ENCODE data around the gene FBXO24.

The FBXO24 gene

GRCh38 chr7:100598425-100598824, 12.3 kb downstream of the FBXO24 start:
- H3K27me3 ChIP-seq (ENCODE audit: insufficient read depth, low read length), result no peaks in the 10 kb centered on the region
- H3K4me1 ChIP-seq (ENCODE audit: control insufficient read depth, insufficient read depth, low read length, unreplicated experiment), result no peaks in the 10 kb centered on the region
- no peak overlapping the region for H3K27ac ChIP-seq (ENCODE audit: low read depth, low read length)
- no peak overlapping the region for H2AFZ ChIP-seq (ENCODE audit: low read length, unreplicated experiment)
- H3K4me3 ChIP-seq (ENCODE audit: low read depth, low read length), result no peak overlapping the region
- H3K79me2 ChIP-seq (ENCODE audit: control insufficient read depth, insufficient read depth, low read length, unreplicated experiment), result peaks cover 10% of the 10 kb centered on the region
- no peaks in the 10 kb centered on the region for H3K36me3 ChIP-seq (ENCODE audit: insufficient read depth, low read length)

GRCh38 chr7:100599911-100600729, 14.0 kb downstream of the FBXO24 start:
- Histone ChIP-seq H3K4me3 (ENCODE audit: low read depth, low read length) (no peak overlapping the region), H2AFZ (ENCODE audit: low read length, unreplicated experiment) (no peak overlapping the region), H3K36me3 (ENCODE audit: insufficient read depth, low read length) (no peaks in the 10 kb centered on the region), H3K27ac (ENCODE audit: low read depth, low read length) (no peak overlapping the region), H3K79me2 (ENCODE audit: control insufficient read depth, insufficient read depth, low read length, unreplicated experiment) (peaks cover 15% of the 10 kb centered on the region), H3K27me3 (ENCODE audit: insufficient read depth, low read length) (no peaks in the 10 kb centered on the region), H3K4me1 (ENCODE audit: control insufficient read depth, insufficient read depth, low read length, unreplicated experiment) (no peaks in the 10 kb centered on the region)

GRCh38 chr7:100600730-100601038, 14.6 kb downstream of the FBXO24 start:
- no peak overlapping the region for H3K27ac ChIP-seq (ENCODE audit: low read depth, low read length)
- no peak overlapping the region for H3K4me3 ChIP-seq (ENCODE audit: low read depth, low read length)
- no peaks in the 10 kb centered on the region; the same call in 1 of the 2 replicates for H3K36me3 ChIP-seq (ENCODE audit: insufficient read depth, low read length)
- H3K4me1 ChIP-seq (ENCODE audit: control insufficient read depth, insufficient read depth, low read length, unreplicated experiment), result no peaks in the 10 kb centered on the region
- no peak overlapping the region for H2AFZ ChIP-seq (ENCODE audit: low read length, unreplicated experiment)
- H3K27me3 ChIP-seq (ENCODE audit: insufficient read depth, low read length), result no peaks in the 10 kb centered on the region
- H3K79me2 ChIP-seq (ENCODE audit: control insufficient read depth, insufficient read depth, low read length, unreplicated experiment), result peaks cover 15% of the 10 kb centered on the region

- H3K36me3 ChIP-seq (ENCODE audit: insufficient read depth, low read length), result peaks cover 3% of the 10 kb centered on the region
- H3K79me2 ChIP-seq (ENCODE audit: control insufficient read depth, insufficient read depth, low read length, unreplicated experiment), result peaks cover 15% of the 10 kb centered on the region
- H3K4me1 ChIP-seq (ENCODE audit: control insufficient read depth, insufficient read depth, low read length, unreplicated experiment), result peaks cover 8% of the 10 kb centered on the region
- H2AFZ ChIP-seq (ENCODE audit: low read length, unreplicated experiment), result no peak overlapping the region
- H3K27me3 ChIP-seq (ENCODE audit: insufficient read depth, low read length), result no peaks in the 10 kb centered on the region
- peak overlapping the region; percentile 93 for H3K4me3 ChIP-seq (ENCODE audit: low read depth, low read length)
- H3K27ac ChIP-seq (ENCODE audit: low read depth, low read length), result peak overlapping the region; percentile 46
Measured at GRCh38 chr7:100602889-100603725, 17.0 kb downstream of the FBXO24 start.

- H2AFZ ChIP-seq (ENCODE audit: low read length, unreplicated experiment), result peak overlapping the region; percentile 35
- H3K4me3 ChIP-seq (ENCODE audit: low read depth, low read length), result peak overlapping the region; percentile 93
- H3K27me3 ChIP-seq (ENCODE audit: insufficient read depth, low read length), result no peaks in the 10 kb centered on the region
- peaks cover 3% of the 10 kb centered on the region for H3K36me3 ChIP-seq (ENCODE audit: insufficient read depth, low read length)
- H3K79me2 ChIP-seq (ENCODE audit: control insufficient read depth, insufficient read depth, low read length, unreplicated experiment), result peaks cover 15% of the 10 kb centered on the region
- peaks cover 8% of the 10 kb centered on the region for H3K4me1 ChIP-seq (ENCODE audit: control insufficient read depth, insufficient read depth, low read length, unreplicated experiment)
- H3K27ac ChIP-seq (ENCODE audit: low read depth, low read length), result peak overlapping the region; percentile 46; the same call in 1 of the 2 replicates
Measured at GRCh38 chr7:100603726-100604027, 17.5 kb downstream of the FBXO24 start.

- Histone ChIP-seq H3K4me3 (ENCODE audit: low read depth, low read length) (peak overlapping the region; percentile 93), H3K36me3 (ENCODE audit: insufficient read depth, low read length) (peaks cover 3% of the 10 kb centered on the region), H3K27me3 (ENCODE audit: insufficient read depth, low read length) (no peaks in the 10 kb centered on the region), H3K27ac (ENCODE audit: low read depth, low read length) (0 out of 2 replicates have a peak overlapping the region, but pooled peaks have one; percentile 46), H3K4me1 (ENCODE audit: control insufficient read depth, insufficient read depth, low read length, unreplicated experiment) (peaks cover 8% of the 10 kb centered on the region), H3K79me2 (ENCODE audit: control insufficient read depth, insufficient read depth, low read length, unreplicated experiment) (peaks cover 15% of the 10 kb centered on the region), H2AFZ (ENCODE audit: low read length, unreplicated experiment) (peak overlapping the region; percentile 35)
Measured at GRCh38 chr7:100604028-100604975, 18.2 kb downstream of the FBXO24 start.

GRCh38 chr7:100604976-100605911, 19.1 kb downstream of the FBXO24 start:
- H3K79me2 ChIP-seq (ENCODE audit: control insufficient read depth, insufficient read depth, low read length, unreplicated experiment), result peaks cover 15% of the 10 kb centered on the region
- no peak overlapping the region for H3K27ac ChIP-seq (ENCODE audit: low read depth, low read length)
- H3K4me3 ChIP-seq (ENCODE audit: low read depth, low read length), result peak overlapping the region; percentile 93
- peaks cover 3% of the 10 kb centered on the region for H3K36me3 ChIP-seq (ENCODE audit: insufficient read depth, low read length)
- H3K27me3 ChIP-seq (ENCODE audit: insufficient read depth, low read length), result no peaks in the 10 kb centered on the region
- H3K4me1 ChIP-seq (ENCODE audit: control insufficient read depth, insufficient read depth, low read length, unreplicated experiment), result peaks cover 8% of the 10 kb centered on the region
- no peak overlapping the region for H2AFZ ChIP-seq (ENCODE audit: low read length, unreplicated experiment)

- Histone ChIP-seq H3K79me2 (ENCODE audit: control insufficient read depth, insufficient read depth, low read length, unreplicated experiment) (peaks cover 15% of the 10 kb centered on the region), H3K4me1 (ENCODE audit: control insufficient read depth, insufficient read depth, low read length, unreplicated experiment) (peaks cover 8% of the 10 kb centered on the region), H3K36me3 (ENCODE audit: insufficient read depth, low read length) (peaks cover 3% of the 10 kb centered on the region), H2AFZ (ENCODE audit: low read length, unreplicated experiment) (no peak overlapping the region), H3K27ac (ENCODE audit: low read depth, low read length) (no peak overlapping the region), H3K4me3 (ENCODE audit: low read depth, low read length) (no peak overlapping the region), H3K27me3 (ENCODE audit: insufficient read depth, low read length) (no peaks in the 10 kb centered on the region)
Measured at GRCh38 chr7:100606313-100606712, 20.2 kb downstream of the FBXO24 start.

GRCh38 chr7:100607111-100607510, 21.0 kb downstream of the FBXO24 start:
- Histone ChIP-seq H3K36me3 (ENCODE audit: insufficient read depth, low read length) (peaks cover 3% of the 10 kb centered on the region), H2AFZ (ENCODE audit: low read length, unreplicated experiment) (no peak overlapping the region), H3K4me1 (ENCODE audit: control insufficient read depth, insufficient read depth, low read length, unreplicated experiment) (peaks cover 8% of the 10 kb centered on the region), H3K4me3 (ENCODE audit: low read depth, low read length) (no peak overlapping the region), H3K27ac (ENCODE audit: low read depth, low read length) (no peak overlapping the region), H3K79me2 (ENCODE audit: control insufficient read depth, insufficient read depth, low read length, unreplicated experiment) (peaks cover 15% of the 10 kb centered on the region), H3K27me3 (ENCODE audit: insufficient read depth, low read length) (no peaks in the 10 kb centered on the region)

Measured in ACC112 (cell line).